B cell (primary cell): ENCODE data around the gene SLC26A8. TPM values are rescaled to one million over a fixed set of nuclear protein-coding genes. Genes with fewer than 3 reads are reported as not detected.

Experiments
- ATAC-seq: fragments of 200-7000 bp; cut with Tn5 transposase; one replicate; pipeline ENCODE4 v1.10.0; 2021; ENCODE audit warnings: low read depth, mild to moderate bottlenecking, moderate number of reproducible peaks, moderate library complexity
- CTCF ChIA-PET: fragments of 350-600 bp; sonication (Branson Sonifier 250); formaldehyde crosslinking; loops from one replicate; lab custom pipeline; 2021; ENCODE audit warnings: antibody characterized with exemption, inconsistent platforms; lab: Charles Lee
- POLR2A ChIA-PET: fragments of 350-600 bp; sonication (Branson Sonifier 250); formaldehyde crosslinking; loops from one replicate; lab custom pipeline; 2021; ENCODE audit warnings: antibody characterized with exemption; lab: Charles Lee
- DNase-seq: peaks from one replicate; pipeline ENCODE4 v3.0.0; 2013
- H2AFZ ChIP-seq: 2 replicates; pipeline ENCODE4 v1.6.1; 2012; ENCODE audit warnings: mild to moderate bottlenecking, low read depth, low read length; ENCODE audit not compliant: insufficient read depth, poor library complexity, severe bottlenecking
- H3K27ac ChIP-seq, 2 donors: 1 replicate in 1 of 2; 2 replicates in 1 of 2; pipeline ENCODE4 v1.5.1; 2012 to 2013; ENCODE audit warnings: low read length in 2 of 2, mild to moderate bottlenecking in 2 of 2, moderate library complexity in 1 of 2
- H3K27me3 ChIP-seq, 4 experiments: fragments of 200-600 bp in 1 of 4; sonication (generic) in 1 of 4; replicated peaks in 1 of 4; 1 replicate in 2 of 4; 2 replicates in 2 of 4; pipeline versions ENCODE4 v1.6.1 to v1.7.0; 2013 to 2016; ENCODE audit warnings: low read length in 3 of 4, mild to moderate bottlenecking in 2 of 4, mixed read lengths in 1 of 4, moderate library complexity in 1 of 4; ENCODE audit not compliant: insufficient read depth in 4 of 4, control insufficient read depth in 3 of 4; ENCODE audit errors: control extremely low read depth in 1 of 4
- H3K36me3 ChIP-seq, 2 experiments: replicated peaks in 1 of 2; 1 replicate in 1 of 2; 2 replicates in 1 of 2; pipeline versions ENCODE4 v1.6.1 to v1.7.1; 2013; ENCODE audit warnings: low read length in 1 of 2; ENCODE audit not compliant: insufficient read depth in 2 of 2, control insufficient read depth in 1 of 2; ENCODE audit errors: control extremely low read depth in 1 of 2, extremely low read depth in 1 of 2
- H3K4me1 ChIP-seq, 2 donors: fragments of 200-600 bp in 1 of 2; sonication (generic) in 1 of 2; 1 replicate in 1 of 2; 2 replicates in 1 of 2; pipeline versions ENCODE4 v1.5.1 to v1.6.1; 2013 to 2017; ENCODE audit warnings: low read length in 2 of 2; ENCODE audit not compliant: control insufficient read depth in 2 of 2, insufficient read depth in 2 of 2
- H3K4me2 ChIP-seq: replicated peaks from 2 replicates; pipeline ENCODE3; 2012; ENCODE audit warnings: mild to moderate bottlenecking, low read depth, low read length; ENCODE audit not compliant: poor library complexity, severe bottlenecking
- H3K4me3 ChIP-seq, 5 experiments: fragments of 200-600 bp in 1 of 5; sonication (generic) in 1 of 5; 1 replicate in 3 of 5; 2 replicates in 2 of 5; pipeline versions ENCODE4 v1.5.1 to v1.7.0; 2011 to 2016; ENCODE audit warnings: low read length in 4 of 5, mild to moderate bottlenecking in 4 of 5, low read depth in 2 of 5, control low read depth in 1 of 5, moderate library complexity in 1 of 5; ENCODE audit not compliant: insufficient read depth in 1 of 5; ENCODE audit errors: control extremely low read depth in 1 of 5, extremely low read depth in 1 of 5
- H3K79me2 ChIP-seq: fragments of 200-600 bp; sonication (generic); one replicate; pipeline ENCODE4 v1.6.0; 2016; ENCODE audit warnings: low read length; ENCODE audit not compliant: control insufficient read depth, insufficient read depth
- H3K9ac ChIP-seq: fragments of 200-600 bp; sonication (generic); 2 replicates; pipeline ENCODE4 v1.6.1; 2017; ENCODE audit warnings: mild to moderate bottlenecking, low read length, moderate library complexity
- H3K9me3 ChIP-seq, 3 donors: one replicate each; pipeline versions ENCODE4 v1.6.1 to v1.7.1; 2013; ENCODE audit warnings: low read length in 2 of 3; ENCODE audit not compliant: control insufficient read depth in 2 of 3, insufficient read depth in 1 of 3; ENCODE audit errors: control extremely low read depth in 1 of 3
- H4K20me1 ChIP-seq: 2 replicates; pipeline ENCODE4 v1.6.0; 2012; ENCODE audit warnings: mild to moderate bottlenecking, low read length; ENCODE audit not compliant: insufficient read depth, control insufficient read depth, poor library complexity, severe bottlenecking
- H3K27ac Mint-ChIP-seq: one replicate; pipeline ENCODE4 v1.8.0; 2021; ENCODE audit warnings: mixed read lengths
- H3K27me3 Mint-ChIP-seq: one replicate; pipeline ENCODE4 v1.8.0; 2021; ENCODE audit warnings: mixed read lengths
- H3K4me1 Mint-ChIP-seq: one replicate; pipeline ENCODE4 v1.8.0; 2021; ENCODE audit warnings: mixed read lengths
- H3K4me3 Mint-ChIP-seq: one replicate; pipeline ENCODE4 v1.8.0; 2021; ENCODE audit warnings: mixed read lengths
- H3K9me3 Mint-ChIP-seq: one replicate; pipeline ENCODE4 v1.8.0; 2022; ENCODE audit warnings: mixed read lengths; ENCODE audit not compliant: insufficient read depth
- EZH2 ChIP-seq: IDR thresholded peaks from 2 replicates; pipeline ENCODE4 v1.6.1; 2012; ENCODE audit warnings: borderline replicate concordance, low read depth, mild to moderate bottlenecking, moderate library complexity, low read length; ENCODE audit not compliant: insufficient read depth, poor library complexity, severe bottlenecking
- WGBS: methylation state at CpG from one replicate; pipeline ENCODE4 v1.1.5; 2013; ENCODE audit warnings: missing lambda C conversion rate; ENCODE audit not compliant: insufficient coverage; 5-methylcytosine and 5-hydroxymethylcytosine counted together
- intact Hi-C: fragments of 100-400 bp; cut with micrococcal nuclease; formaldehyde crosslinking; loops from one replicate; pipeline ENCODE4 v1.10.0; 2022
- polyA plus RNA-seq: library from polyadenylated mRNA; depleted of rRNA; stranded (reverse); fragments of >200 nt; gene quantifications from 2 replicates; pipeline ENCODE4 v1.2.3, GENCODE V29; 2012
- total RNA-seq, 2 donors: library from RNA; stranded (reverse); fragments of 120-200 nt in 1 of 2; gene quantifications; 1 replicate in 1 of 2; 2 replicates in 1 of 2; pipeline versions ENCODE4 v1.2.3 to v1.2.4, GENCODE V29; 2013 to 2022
- TF ChIP-seq, protein P1 (sequence below): fragments of 200-600 bp; IDR thresholded peaks from one replicate; pipeline ENCODE4 v1.8.0; 2022; ENCODE audit warnings: antibody characterized with exemption, mild to moderate bottlenecking

Gene SLC26A8
- total and polyA plus RNA-seq, 2 donors (not counting 1 experiment from before 2014, with no cell fraction given) = 0.01 TPM; not detected in 1

DNA sequence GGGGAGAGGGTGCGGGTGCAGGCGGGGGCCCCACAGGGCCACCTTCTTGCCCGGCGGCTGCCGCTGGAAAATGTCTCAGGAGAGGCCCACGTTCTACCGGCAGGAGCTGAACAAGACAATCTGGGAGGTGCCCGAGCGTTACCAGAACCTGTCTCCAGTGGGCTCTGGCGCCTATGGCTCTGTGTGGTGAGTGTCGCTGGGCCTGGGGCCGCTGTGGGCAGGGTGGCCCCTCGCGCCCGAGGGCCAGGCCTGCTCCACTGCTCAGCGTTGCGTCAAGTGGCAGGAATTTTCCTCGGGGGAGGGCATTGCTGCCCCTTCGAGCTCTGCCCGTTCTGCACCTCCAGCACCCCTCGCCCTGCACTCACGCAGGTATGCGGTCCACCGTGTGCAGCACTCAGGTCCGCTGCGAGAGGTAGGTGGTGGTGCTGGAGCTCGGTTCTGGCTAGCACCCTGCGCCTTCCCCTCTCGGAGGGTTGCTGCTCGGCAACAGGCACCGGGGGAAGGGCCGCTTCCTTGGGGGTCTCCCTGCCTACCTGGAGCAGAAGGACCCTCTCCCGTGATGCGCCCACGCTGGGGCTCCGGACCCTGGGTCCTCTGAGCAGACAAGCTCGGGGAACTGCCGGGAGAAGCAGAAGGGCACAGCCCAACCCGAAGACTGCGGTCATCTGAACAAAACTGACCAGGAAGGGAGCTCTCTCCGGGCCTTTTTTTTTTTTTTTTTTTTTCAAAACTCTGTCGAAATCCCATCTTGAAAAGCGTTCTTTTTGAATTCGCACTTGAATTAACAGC, 3.8 kb upstream of the SLC26A8 start:
- POLR2A ChIA-PET = interaction anchor here (0.6 to 1.5 kb wide), 6 partner anchors 65 to 345 kb away, joined by 3 to 6 read pairs (median 4); no protein-coding TSS in a partner anchor
- H3K4me3 Mint-ChIP-seq = peak overlapping the region; percentile 96
- peaks cover 20% of the 10 kb centered on the region for H3K27me3 Mint-ChIP-seq
- peaks cover 39% of the 10 kb centered on the region for H4K20me1 ChIP-seq
- H3K27ac ChIP-seq = peak overlapping the region; percentile 61 to 64
- DNase-seq (no peak), ATAC-seq (peak; percentile 8)
- no peaks in the 10 kb centered on the region for H3K36me3 ChIP-seq
- H3K27me3 ChIP-seq = peaks cover 0 to 19% (median 16%) of the 10 kb centered on the region in 4 experiments
- peak overlapping the region; percentile 93 for H3K27ac Mint-ChIP-seq
- H3K4me3 ChIP-seq = peak overlapping the region; percentile 79 to 91 (median 87)
- no peaks in the 10 kb centered on the region for H3K9me3 ChIP-seq
- H3K9me3 Mint-ChIP-seq = no peaks in the 10 kb centered on the region
- peaks cover 43% of the 10 kb centered on the region for H3K4me1 Mint-ChIP-seq
- peak overlapping the region; percentile 96 for H2AFZ ChIP-seq
- peaks cover 55% of the 10 kb centered on the region for H3K79me2 ChIP-seq
- CTCF ChIA-PET = interaction anchor here (0.5 to 9.2 kb wide), 29 partner anchors 9 to 1685 kb away, joined by 3 to 150 read pairs (median 4); partner anchors contain the start of gene BRPF3
- peaks cover 30 to 41% of the 10 kb centered on the region in 2 donors for H3K4me1 ChIP-seq
- TF ChIP-seq, protein P1, sequence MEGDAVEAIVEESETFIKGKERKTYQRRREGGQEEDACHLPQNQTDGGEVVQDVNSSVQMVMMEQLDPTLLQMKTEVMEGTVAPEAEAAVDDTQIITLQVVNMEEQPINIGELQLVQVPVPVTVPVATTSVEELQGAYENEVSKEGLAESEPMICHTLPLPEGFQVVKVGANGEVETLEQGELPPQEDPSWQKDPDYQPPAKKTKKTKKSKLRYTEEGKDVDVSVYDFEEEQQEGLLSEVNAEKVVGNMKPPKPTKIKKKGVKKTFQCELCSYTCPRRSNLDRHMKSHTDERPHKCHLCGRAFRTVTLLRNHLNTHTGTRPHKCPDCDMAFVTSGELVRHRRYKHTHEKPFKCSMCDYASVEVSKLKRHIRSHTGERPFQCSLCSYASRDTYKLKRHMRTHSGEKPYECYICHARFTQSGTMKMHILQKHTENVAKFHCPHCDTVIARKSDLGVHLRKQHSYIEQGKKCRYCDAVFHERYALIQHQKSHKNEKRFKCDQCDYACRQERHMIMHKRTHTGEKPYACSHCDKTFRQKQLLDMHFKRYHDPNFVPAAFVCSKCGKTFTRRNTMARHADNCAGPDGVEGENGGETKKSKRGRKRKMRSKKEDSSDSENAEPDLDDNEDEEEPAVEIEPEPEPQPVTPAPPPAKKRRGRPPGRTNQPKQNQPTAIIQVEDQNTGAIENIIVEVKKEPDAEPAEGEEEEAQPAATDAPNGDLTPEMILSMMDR = no peak
- no peak for TF ChIP-seq EZH2
- H3K9ac ChIP-seq = peak overlapping the region; percentile 88
- WGBS = under 1% methylated on average over 40 of the region's 44 CpGs
- peak overlapping the region; percentile 81 for H3K4me2 ChIP-seq
- intact Hi-C loops = loop anchor here (5.0 kb wide), 3 partner anchors 314 to 576 kb away; partner anchors contain the start of genes FANCE and SRSF3
